NT2/D1 (cell line): Measurements from ENCODE around the gene DENND4C.
"Not testable (repeated sequence)": the region's sequence is repeated elsewhere in the genome, so short reads cannot be mapped to it uniquely, and the experiment has no call there.

Source experiments
- DNase-seq: peaks from one replicate; pipeline ENCODE4 v3.0.0-alpha.2; 2011; ENCODE audit warnings: low read depth, low spot score
- H3K27me3 ChIP-seq: 2 replicates; pipeline ENCODE4 v1.6.0; 2011; ENCODE audit warnings: mild to moderate bottlenecking; ENCODE audit not compliant: insufficient read length, insufficient read depth
- H3K36me3 ChIP-seq: 2 replicates; pipeline ENCODE4 v1.6.1; 2011; ENCODE audit warnings: mild to moderate bottlenecking, low read length, mixed read lengths; ENCODE audit not compliant: insufficient read depth, insufficient read length
- H3K4me1 ChIP-seq: 2 replicates; pipeline ENCODE4 v1.5.1; 2011; ENCODE audit not compliant: insufficient read depth, insufficient read length
- H3K4me3 ChIP-seq: 2 replicates; pipeline ENCODE4 v1.5.1; 2011; ENCODE audit warnings: low read depth; ENCODE audit not compliant: insufficient read length
- H3K9ac ChIP-seq: 2 replicates; pipeline ENCODE4 v1.6.0; 2011; ENCODE audit warnings: low read depth; ENCODE audit not compliant: insufficient read length
- H3K9me3 ChIP-seq: 2 replicates; pipeline ENCODE4 v1.5.1; 2011; ENCODE audit warnings: mild to moderate bottlenecking, low read length; ENCODE audit not compliant: insufficient read depth
- SUZ12 ChIP-seq: IDR thresholded peaks from 2 replicates; pipeline ENCODE4 v1.6.1; 2011; ENCODE audit not compliant: insufficient read length, insufficient read depth; ENCODE audit errors: extremely low read depth
- YY1 ChIP-seq: IDR thresholded peaks from 2 replicates; pipeline ENCODE4 v1.6.1; 2011; ENCODE audit not compliant: insufficient read length, insufficient read depth
- ZNF274 ChIP-seq: IDR thresholded peaks from 2 replicates; pipeline ENCODE4 v1.6.1; 2011; ENCODE audit warnings: mild to moderate bottlenecking, low read depth, low read length

DENND4C gene

GRCh38 chr9:19405771-19406170, 175.3 kb downstream of the DENND4C start:
- H3K4me3 ChIP-seq: no peak overlapping the region
- no peaks in the 10 kb centered on the region for H3K36me3 ChIP-seq
- H3K9ac ChIP-seq: no peak overlapping the region
- H3K27me3 ChIP-seq: peaks cover 2% of the 10 kb centered on the region
- H3K9me3 ChIP-seq: peaks cover 13% of the 10 kb centered on the region; the same call in 1 of the 2 replicates
- peaks cover 4% of the 10 kb centered on the region for H3K4me1 ChIP-seq
- TF ChIP-seq ZNF274: no peak
- no peak for TF ChIP-seq YY1
- TF ChIP-seq SUZ12: no peak
- DNase-seq: no peak

GRCh38 chr9:19408316-19408692, 177.8 kb downstream of the DENND4C start:
- H3K4me3 ChIP-seq: no peak overlapping the region
- peaks cover 2% of the 10 kb centered on the region for H3K27me3 ChIP-seq
- no peaks in the 10 kb centered on the region for H3K36me3 ChIP-seq
- peaks cover 4% of the 10 kb centered on the region for H3K4me1 ChIP-seq
- no peak for TF ChIP-seq SUZ12
- no peak for TF ChIP-seq YY1
- no peak for TF ChIP-seq ZNF274
- no peak for DNase-seq
- no peak overlapping the region for H3K9ac ChIP-seq
- H3K9me3 ChIP-seq: peaks cover 3% of the 10 kb centered on the region; the same call in 1 of the 2 replicates

- Histone ChIP-seq H3K4me1 (peaks cover 4% of the 10 kb centered on the region), H3K4me3 (peak within 1 kb of the TSS; percentile 84)
Observed at GRCh38 chr9:19408693-19409400, 178.4 kb downstream of the DENND4C start, which contains the start of gene ACER2. ACER2 (plus strand) TSS chr9:19409009; CDS start chr9:19409085, 76 bp downstream.

GRCh38 chr9:19409401-19410194, 179.1 kb downstream of the DENND4C start:
- DNase-seq: no peak
- peaks cover 2% of the 10 kb centered on the region for H3K27me3 ChIP-seq
- no peaks in the 10 kb centered on the region for H3K9me3 ChIP-seq
- H3K4me1 ChIP-seq: peaks cover 4% of the 10 kb centered on the region
- H3K4me3 ChIP-seq: peak overlapping the region; percentile 84
- no peaks in the 10 kb centered on the region for H3K36me3 ChIP-seq
- peak overlapping the region; percentile 85 for H3K9ac ChIP-seq
- TF ChIP-seq YY1: no peak
- TF ChIP-seq ZNF274: no peak
- TF ChIP-seq SUZ12: no peak

More at GRCh38 chr9:19408693-19409400, 178.4 kb downstream of the DENND4C start, which contains the start of gene ACER2:
- peaks cover 2% of the 10 kb centered on the region for H3K27me3 ChIP-seq
- H3K9me3 ChIP-seq: no peaks in the 10 kb centered on the region; the same call in 1 of the 2 replicates
- H3K36me3 ChIP-seq: no peaks in the 10 kb centered on the region
- peak within 1 kb of the TSS; percentile 85 for H3K9ac ChIP-seq
- no peak for TF ChIP-seq SUZ12
- TF ChIP-seq YY1: no peak
- TF ChIP-seq ZNF274: no peak
- DNase-seq: peak; percentile 92

- TF ChIP-seq YY1: no peak
- no peak for TF ChIP-seq SUZ12
- no peak for TF ChIP-seq ZNF274
- peaks cover 2% of the 10 kb centered on the region for H3K27me3 ChIP-seq
- no peaks in the 10 kb centered on the region for H3K9me3 ChIP-seq
- H3K4me1 ChIP-seq: peaks cover 4% of the 10 kb centered on the region
- H3K4me3 ChIP-seq: no peak overlapping the region
- H3K36me3 ChIP-seq: no peaks in the 10 kb centered on the region
- no peak for DNase-seq
- H3K9ac ChIP-seq: no peak overlapping the region
Observed at GRCh38 chr9:19410195-19410503, 179.7 kb downstream of the DENND4C start.

GRCh38 chr9:19410594-19410993, 180.1 kb downstream of the DENND4C start:
- DNase-seq: no peak
- Histone ChIP-seq H3K27me3 (peaks cover 2% of the 10 kb centered on the region), H3K36me3 (no peaks in the 10 kb centered on the region), H3K9me3 (no peaks in the 10 kb centered on the region), H3K4me1 (peaks cover 4% of the 10 kb centered on the region), H3K9ac (no peak overlapping the region), H3K4me3 (no peak overlapping the region)
- TF ChIP-seq YY1: no peak
- no peak for TF ChIP-seq ZNF274
- TF ChIP-seq SUZ12: no peak

GRCh38 chr9:19411316-19411715, 180.8 kb downstream of the DENND4C start:
- Histone ChIP-seq H3K4me1 (peaks cover 4% of the 10 kb centered on the region), H3K27me3 (peaks cover 2% of the 10 kb centered on the region), H3K4me3 (no peak overlapping the region), H3K9ac (no peak overlapping the region), H3K36me3 (no peaks in the 10 kb centered on the region), H3K9me3 (no peaks in the 10 kb centered on the region)
- TF ChIP-seq SUZ12 (no peak), ZNF274 (no peak), YY1 (no peak)
- no peak for DNase-seq

GRCh38 chr9:19413456-19413855, 183.0 kb downstream of the DENND4C start:
- not testable (repeated sequence) for H3K4me1 ChIP-seq, H3K4me3 ChIP-seq, H3K27me3 ChIP-seq, DNase-seq, H3K9me3 ChIP-seq, H3K9ac ChIP-seq, H3K36me3 ChIP-seq
